Middle frontal gyrus (tissue), 1 donor: ENCODE results near the gene MAPRE3.
"Not testable (repeated sequence)": the region's sequence is repeated elsewhere in the genome, so short reads cannot be mapped to it uniquely, and the experiment has no call there.

Experiments
- DNase-seq: peaks from one replicate; pipeline ENCODE4 v3.0.0-alpha.2; 2015; ENCODE audit warnings: low spot score; ENCODE audit errors: extremely low spot score

Gene MAPRE3

DNA sequence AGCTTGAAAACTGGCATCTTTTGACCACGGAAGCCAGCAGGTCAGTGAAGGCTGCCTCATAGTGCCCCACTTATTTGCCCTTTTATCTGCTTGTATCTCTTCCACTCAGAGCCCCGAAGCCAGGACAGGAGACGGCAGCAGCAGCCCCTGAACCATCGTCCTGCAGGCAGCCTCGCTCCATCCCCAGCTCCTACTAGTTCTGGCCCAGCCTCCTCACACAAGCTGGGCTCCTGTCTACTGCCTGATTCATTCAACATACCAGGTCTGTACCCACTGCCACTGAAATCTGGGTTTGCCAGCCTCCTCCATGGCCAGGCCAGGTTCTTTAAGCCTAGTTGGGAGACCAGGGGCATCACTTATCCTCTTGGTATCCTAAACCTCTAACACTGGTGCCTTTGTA, 96.9 kb downstream of the MAPRE3 start:
- no peak for DNase-seq

DNA sequence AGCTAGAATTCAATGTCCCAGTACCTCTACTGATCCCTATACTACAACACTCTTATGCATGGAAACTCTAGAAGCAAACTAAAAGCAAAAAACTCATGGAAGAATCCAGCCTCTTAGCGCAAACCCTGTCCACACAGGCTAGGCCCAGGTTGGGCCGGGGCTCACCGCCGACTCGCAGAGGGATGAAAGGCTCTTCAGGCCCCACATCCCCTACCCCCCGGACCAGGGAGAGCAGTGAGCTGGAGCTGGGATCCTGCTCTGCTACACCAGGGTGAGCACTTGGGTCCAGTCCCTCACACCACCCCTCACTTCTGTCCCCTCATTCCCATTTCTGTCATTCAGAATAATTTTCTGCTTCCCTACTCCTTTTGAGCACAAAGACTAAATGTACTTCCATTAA, 99.0 kb downstream of the MAPRE3 start:
- DNase-seq: no peak

DNA sequence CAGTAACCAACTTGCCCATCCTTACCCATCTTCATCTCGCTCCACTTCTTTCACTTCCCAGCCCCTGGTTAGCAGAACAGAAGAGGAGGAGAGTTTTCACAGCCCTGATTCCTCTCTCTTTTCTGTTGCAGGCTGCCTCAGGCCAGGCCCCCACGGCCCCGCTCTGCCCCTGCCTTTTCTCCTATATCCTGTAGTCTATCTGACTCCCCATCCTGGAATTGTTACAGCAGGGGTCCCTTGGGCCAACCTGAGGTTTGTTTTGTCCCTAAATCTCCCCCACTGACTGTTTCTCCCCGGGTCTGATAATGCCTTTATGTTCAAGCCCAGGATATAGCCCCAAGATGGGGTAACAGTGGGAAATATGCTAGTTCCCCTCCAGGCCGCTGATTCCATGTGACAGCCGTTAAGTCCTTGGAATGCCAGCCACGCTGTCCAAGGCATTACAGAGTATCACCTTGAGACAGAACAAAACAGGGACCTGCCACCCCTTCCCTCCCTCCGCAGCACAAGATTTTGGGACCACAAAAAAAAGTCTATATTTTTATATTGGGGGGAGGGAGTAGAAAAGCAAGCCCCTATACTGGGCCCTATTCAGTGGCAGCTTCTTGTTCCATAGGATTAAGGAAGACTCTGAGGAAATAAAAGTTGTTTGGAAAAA, 99.7 kb downstream of the MAPRE3 start:
- DNase-seq: no peak

DNA sequence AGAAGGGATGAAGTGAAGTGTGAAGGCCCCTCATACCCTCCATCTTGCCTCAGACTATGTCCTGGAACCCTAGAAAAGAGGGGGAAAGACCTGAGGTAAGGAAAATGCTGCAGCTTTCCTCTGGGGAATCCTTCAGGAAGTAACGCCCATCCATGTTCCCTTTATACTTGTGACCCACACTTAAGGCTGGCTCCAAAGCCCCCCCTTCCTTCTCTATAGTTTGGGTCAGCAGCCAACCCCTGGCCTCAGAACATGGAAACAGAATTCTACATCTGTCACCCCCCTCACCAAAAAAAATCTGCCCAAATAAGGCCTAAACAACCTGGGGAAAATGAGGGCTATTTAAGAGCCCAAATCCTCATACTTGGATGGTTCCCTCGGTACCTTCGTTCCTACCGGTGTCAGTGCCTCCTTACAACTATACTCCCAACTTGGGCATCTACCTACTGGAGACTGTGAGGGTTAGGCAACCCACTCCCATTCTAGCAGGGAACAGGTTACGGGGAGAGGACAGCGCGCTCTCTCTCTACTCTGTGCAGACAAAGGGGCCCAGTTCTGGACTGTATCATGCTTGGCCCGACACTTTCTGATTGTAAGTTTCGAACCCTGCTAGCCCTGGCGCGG, 100.3 kb downstream of the MAPRE3 start:
- no peak for DNase-seq

DNA sequence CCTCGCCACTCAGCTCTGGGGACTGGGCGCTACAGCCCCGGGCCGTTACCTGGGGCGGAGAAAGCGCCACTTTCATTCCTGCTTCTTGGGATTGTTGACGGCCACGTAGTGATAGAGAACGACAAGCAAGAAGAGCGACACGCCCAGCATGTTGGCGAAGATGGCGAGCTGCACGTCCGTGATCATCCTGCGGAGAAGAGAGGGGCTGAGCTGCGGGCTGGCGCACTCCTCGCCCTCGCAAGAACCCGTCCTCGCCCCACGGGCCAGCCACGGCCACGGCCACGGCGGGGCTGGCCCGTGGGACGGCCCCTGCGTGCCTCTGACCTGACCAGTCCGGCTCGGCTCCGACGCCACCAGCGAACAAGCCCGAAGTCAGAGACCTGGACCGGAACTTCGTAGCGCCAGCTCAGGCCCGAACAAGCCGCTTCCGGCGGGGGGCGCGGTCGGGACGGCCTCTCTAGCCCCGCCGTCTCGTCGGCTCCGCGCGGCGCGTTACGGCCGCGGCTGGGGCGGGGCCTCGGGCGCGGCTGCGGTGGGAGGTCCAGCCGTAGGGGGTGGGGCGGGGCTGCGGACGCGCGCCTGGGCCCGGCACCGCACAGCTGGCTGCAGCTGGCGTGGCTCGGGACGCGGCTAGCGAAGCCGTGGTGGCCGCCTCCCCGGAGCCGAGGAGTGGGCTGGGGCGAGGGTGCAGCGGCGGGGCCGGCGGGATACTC, 101.0 kb downstream of the MAPRE3 start, which contains the start of gene OST4:
OST4 (minus strand) TSS at position 378 of the 713 bp plus-strand sequence.
- DNase-seq: peak; percentile 95

DNA sequence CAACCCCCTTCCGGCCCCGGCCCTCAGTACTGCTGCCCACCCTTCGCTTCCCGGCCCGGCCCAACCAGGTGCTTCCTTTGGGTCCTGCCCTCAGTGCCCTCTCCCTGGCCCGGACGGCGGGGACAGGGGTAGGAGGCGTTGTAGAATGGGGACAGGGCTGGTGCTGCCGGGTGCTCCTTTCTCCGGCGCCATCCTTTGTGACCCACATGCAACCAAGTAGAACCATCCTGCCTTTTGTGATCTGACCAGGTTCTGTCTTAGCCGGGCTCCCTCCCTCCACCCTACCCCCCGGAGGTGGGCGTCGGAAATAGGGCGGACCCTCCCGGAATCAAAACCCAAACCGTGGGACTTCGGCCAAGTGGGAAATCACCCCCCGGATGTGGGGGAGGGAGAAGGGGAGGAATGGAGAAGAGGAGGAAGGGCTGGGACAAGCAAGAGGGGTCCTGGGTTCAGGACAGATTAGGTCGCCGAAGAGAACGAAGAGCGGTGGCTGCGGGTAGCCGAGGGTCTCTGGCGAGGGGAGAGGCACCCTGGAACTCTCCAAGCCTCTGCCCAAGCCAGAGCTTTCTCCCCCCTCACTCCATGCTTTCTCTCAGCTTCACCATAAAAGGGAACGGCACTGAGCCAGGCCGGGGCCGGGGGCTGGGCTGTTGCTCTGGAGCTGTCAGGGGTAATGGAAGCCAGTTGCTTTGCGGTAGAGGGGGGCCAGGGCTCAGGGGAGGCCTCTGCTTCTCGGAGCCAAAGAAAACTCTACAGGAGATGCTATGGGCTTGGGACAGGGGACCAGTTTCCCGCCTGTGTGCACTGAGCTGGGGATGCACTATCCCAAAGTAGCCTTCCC, 101.8 kb downstream of the MAPRE3 start:
- DNase-seq: no peak

DNA sequence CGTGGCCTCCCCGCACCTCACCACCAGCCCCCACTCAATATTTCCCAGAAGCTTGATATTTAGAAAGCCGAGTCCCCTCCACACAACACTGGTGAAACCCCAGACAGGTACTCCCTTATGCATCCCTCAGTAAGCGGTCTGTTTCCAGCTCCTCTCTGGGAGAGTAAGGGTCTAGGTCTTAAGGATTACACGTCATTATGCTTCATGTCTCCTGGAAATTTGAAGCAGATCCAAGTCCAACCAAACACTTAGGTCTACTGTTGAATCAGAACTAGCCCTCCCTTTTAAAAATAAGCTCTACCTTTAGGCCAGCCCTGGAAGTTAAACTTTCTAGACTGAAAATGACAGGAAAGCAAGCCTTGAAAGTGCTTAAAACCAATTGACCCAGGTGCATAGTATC, 102.5 kb downstream of the MAPRE3 start:
- DNase-seq: no peak

DNA sequence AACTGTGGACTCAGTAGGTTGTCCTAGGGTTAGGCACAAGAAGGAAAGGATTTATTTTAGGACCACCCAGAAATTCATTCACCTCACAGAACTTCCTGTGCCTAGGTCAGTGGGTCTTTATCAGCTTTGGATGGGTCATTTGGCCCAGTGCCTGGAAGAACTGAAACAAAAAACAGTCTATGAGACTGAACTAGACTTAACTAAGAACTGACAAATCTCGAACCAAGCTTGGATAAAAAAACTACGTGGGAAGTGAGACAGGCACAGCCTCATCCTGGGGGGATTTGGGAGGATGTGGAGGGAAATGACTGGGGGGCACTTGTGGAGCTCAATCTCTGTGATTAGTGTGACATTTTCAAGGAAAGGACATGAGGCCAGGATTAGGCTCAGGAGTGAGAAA, 103.3 kb downstream of the MAPRE3 start:
- no peak for DNase-seq

DNA sequence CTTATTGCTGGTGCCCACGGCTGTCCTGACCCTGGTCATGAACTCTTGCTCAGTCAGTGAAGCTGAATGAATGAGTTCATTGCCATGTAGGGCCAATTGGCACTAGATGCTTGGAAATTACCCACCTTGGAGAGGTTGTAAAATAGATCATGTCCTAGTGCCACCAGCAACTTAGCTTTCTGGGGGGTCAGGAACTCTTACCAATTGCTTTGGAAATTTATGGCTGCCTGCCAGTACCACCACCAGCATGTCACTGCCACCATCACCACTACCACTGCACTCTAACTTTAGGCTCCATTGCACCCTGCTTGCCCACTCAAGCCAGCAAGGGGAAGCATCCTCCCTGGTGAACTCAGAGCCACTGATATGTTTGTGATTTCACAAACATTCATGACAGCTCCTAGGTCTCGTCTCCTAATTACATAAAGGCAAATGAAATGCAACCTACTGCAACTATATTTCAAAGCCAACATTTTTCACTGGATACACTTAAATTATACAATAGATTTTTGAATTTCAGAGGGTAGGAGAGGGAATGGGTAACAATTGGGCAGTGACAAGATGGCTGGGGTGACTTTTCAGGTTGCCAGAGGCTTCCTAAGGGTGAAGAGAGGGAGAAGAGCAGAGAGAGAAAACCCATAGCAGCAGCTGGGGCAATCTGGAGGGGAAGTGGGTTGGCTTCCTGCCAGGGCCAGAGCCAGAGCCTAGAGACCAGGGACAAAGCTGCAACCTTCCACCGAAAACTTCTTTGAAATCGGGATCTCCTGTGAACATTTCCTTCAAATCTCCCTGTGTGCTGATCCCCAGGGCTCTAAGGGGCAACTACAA, 104.5 kb downstream of the MAPRE3 start:
- DNase-seq: no peak

DNA sequence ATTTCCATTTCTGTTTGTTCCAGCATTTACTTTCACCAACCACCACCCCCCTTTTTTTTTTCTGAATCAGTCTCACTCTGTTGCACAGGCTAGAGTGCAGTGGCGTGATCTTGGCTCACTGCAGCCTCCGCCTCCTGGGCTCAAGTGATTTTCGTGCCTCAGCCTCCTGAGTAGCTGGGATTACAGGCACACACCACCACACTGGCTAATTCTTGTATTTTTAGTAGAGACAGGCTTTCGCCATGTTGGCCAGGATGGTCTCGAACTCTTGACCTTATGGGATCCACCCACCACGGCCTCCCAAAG, 105.1 kb downstream of the MAPRE3 start:
- DNase-seq: not testable (repeated sequence)

DNA sequence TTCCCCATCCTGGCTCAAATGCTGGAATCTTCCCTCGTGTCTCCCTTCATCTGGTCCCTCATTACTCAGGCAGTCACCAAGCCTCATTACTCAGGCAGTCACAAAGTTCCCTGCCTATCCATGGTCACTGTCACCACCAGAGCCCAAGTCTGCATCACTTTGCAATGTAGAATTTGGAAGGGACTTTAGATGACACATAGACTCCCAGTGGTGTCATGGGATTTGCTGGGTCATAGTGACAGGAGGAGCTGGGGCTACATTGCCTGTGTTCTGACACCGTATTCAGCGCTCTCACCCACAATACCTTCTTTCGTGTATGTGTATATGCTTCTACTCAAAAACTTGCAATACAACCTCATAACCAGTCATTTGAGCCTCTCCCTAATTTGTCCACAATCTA, 105.9 kb downstream of the MAPRE3 start:
- DNase-seq: no peak
